H9 (cell line): ENCODE results near the gene UBQLN4. TPM values are rescaled to one million over a fixed set of nuclear protein-coding genes. Genes with fewer than 3 reads are reported as not detected.

Experiments
- DNase-seq: peaks from one replicate; pipeline ENCODE4 v3.0.0-alpha.2; 2017
- H2AFZ ChIP-seq: one replicate; pipeline ENCODE4 v1.6.1; 2013; ENCODE audit warnings: mild to moderate bottlenecking, low read length, control low read depth, moderate library complexity
- H2AK5ac ChIP-seq: 2 replicates; pipeline ENCODE4 v1.6.1; 2013; ENCODE audit warnings: low read length, control low read depth, mixed read lengths; ENCODE audit not compliant: insufficient read length
- H2BK120ac ChIP-seq: one replicate; pipeline ENCODE4 v1.6.1; 2013; ENCODE audit warnings: low read depth, mild to moderate bottlenecking, low read length, control low read depth, inconsistent platforms; ENCODE audit not compliant: poor library complexity, severe bottlenecking
- H2BK12ac ChIP-seq: 2 replicates; pipeline ENCODE4 v1.6.1; 2013; ENCODE audit warnings: low read length, control low read depth, mixed read lengths, low read depth; ENCODE audit not compliant: insufficient read length
- H2BK15ac ChIP-seq: 2 replicates; pipeline ENCODE4 v1.6.1; 2013; ENCODE audit warnings: low read depth, low read length, control low read depth
- H2BK20ac ChIP-seq: one replicate; pipeline ENCODE4 v1.6.1; 2013; ENCODE audit warnings: low read depth, mild to moderate bottlenecking, low read length, control low read depth, inconsistent platforms; ENCODE audit not compliant: poor library complexity, severe bottlenecking
- H2BK5ac ChIP-seq: 2 replicates; pipeline ENCODE4 v1.6.1; 2013; ENCODE audit warnings: low read length, control low read depth, mixed read lengths; ENCODE audit not compliant: insufficient read length
- H3K14ac ChIP-seq: 2 replicates; pipeline ENCODE4 v1.6.1; 2013; ENCODE audit warnings: low read length, control low read depth; ENCODE audit not compliant: insufficient read depth
- H3K18ac ChIP-seq: 2 replicates; pipeline ENCODE4 v1.6.1; 2013; ENCODE audit warnings: low read depth, mild to moderate bottlenecking, mixed read lengths, low read length, control low read depth; ENCODE audit not compliant: insufficient read length
- H3K23ac ChIP-seq: 2 replicates; pipeline ENCODE4 v1.6.1; 2013; ENCODE audit warnings: low read length, control low read depth, mixed read lengths, low read depth; ENCODE audit not compliant: insufficient read length
- H3K23me2 ChIP-seq: 2 replicates; pipeline ENCODE4 v1.6.1; 2013; ENCODE audit warnings: low read depth, mild to moderate bottlenecking, mixed read lengths, low read length, control low read depth; ENCODE audit not compliant: insufficient read length, poor library complexity, severe bottlenecking
- H3K27ac ChIP-seq: 2 replicates; pipeline ENCODE4 v1.5.1; 2013; ENCODE audit warnings: low read length, control low read depth, mixed read lengths, low read depth; ENCODE audit not compliant: insufficient read length
- H3K27me3 ChIP-seq: 2 replicates; pipeline ENCODE4 v1.6.1; 2013; ENCODE audit warnings: low read length, control low read depth, inconsistent platforms; ENCODE audit not compliant: insufficient read depth
- H3K4ac ChIP-seq: 2 replicates; pipeline ENCODE4 v1.6.1; 2013; ENCODE audit warnings: low read depth, mild to moderate bottlenecking, control low read depth, inconsistent platforms, low read length, moderate library complexity
- H3K4me1 ChIP-seq: 2 replicates; pipeline ENCODE4 v1.6.1; 2013; ENCODE audit warnings: low read length, control low read depth, inconsistent platforms; ENCODE audit not compliant: insufficient read depth
- H3K4me2 ChIP-seq: 2 replicates; pipeline ENCODE4 v1.6.1; 2013; ENCODE audit warnings: low read length, control low read depth, mixed read lengths; ENCODE audit not compliant: insufficient read length, insufficient read depth
- H3K56ac ChIP-seq: 2 replicates; pipeline ENCODE4 v1.6.1; 2013; ENCODE audit warnings: low read depth, mild to moderate bottlenecking, mixed read lengths, low read length, control low read depth; ENCODE audit not compliant: insufficient read length
- H3K79me1 ChIP-seq: 2 replicates; pipeline ENCODE4 v1.6.1; 2013; ENCODE audit warnings: low read depth, mild to moderate bottlenecking, moderate library complexity, low read length, control low read depth, inconsistent platforms; ENCODE audit not compliant: insufficient read depth, poor library complexity, severe bottlenecking
- H3K79me2 ChIP-seq: 2 replicates; pipeline ENCODE4 v1.6.1; 2013; ENCODE audit warnings: low read length, control low read depth, inconsistent platforms; ENCODE audit not compliant: insufficient read depth
- H3K9ac ChIP-seq: 2 replicates; pipeline ENCODE4 v1.6.1; 2013; ENCODE audit warnings: low read length, control low read depth, mixed read lengths; ENCODE audit not compliant: insufficient read length; ENCODE audit errors: extremely low read depth
- H3K9me3 ChIP-seq: one replicate; pipeline ENCODE4 v1.6.1; 2013; ENCODE audit warnings: low read depth, low read length, inconsistent platforms; ENCODE audit not compliant: control insufficient read depth
- H3T11ph ChIP-seq: one replicate; pipeline ENCODE4 v1.6.1; 2013; ENCODE audit warnings: mild to moderate bottlenecking, low read length, control low read depth, inconsistent platforms
- H4K20me1 ChIP-seq: one replicate; pipeline ENCODE4 v1.6.1; 2013; ENCODE audit not compliant: control insufficient read depth, insufficient read length, insufficient read depth
- H4K5ac ChIP-seq: 2 replicates; pipeline ENCODE4 v1.6.1; 2013; ENCODE audit warnings: low read depth, mild to moderate bottlenecking, mixed read lengths, low read length, control low read depth; ENCODE audit not compliant: insufficient read length
- H4K8ac ChIP-seq: replicated peaks from 2 replicates; pipeline ENCODE4 v1.6.1; 2013; ENCODE audit warnings: low read length, control low read depth, mixed read lengths, low read depth; ENCODE audit not compliant: insufficient read length
- H4K91ac ChIP-seq: 2 replicates; pipeline ENCODE4 v1.6.1; 2013; ENCODE audit warnings: low read depth, mild to moderate bottlenecking, moderate library complexity, mixed read lengths, low read length, control low read depth; ENCODE audit not compliant: insufficient read length
- H3K27ac Mint-ChIP-seq, 3 experiments: 2 replicates in 2 of 3; 3 replicates in 1 of 3; pipeline ENCODE4 v1.8.0; 2020 to 2021; ENCODE audit warnings: mixed read lengths in 3 of 3, mild to moderate bottlenecking in 1 of 3, moderate library complexity in 1 of 3
- H3K27me3 Mint-ChIP-seq: 2 replicates; pipeline ENCODE4 v1.8.0; 2021; ENCODE audit warnings: low read depth, mild to moderate bottlenecking, moderate library complexity, mixed read lengths
- H3K36me3 Mint-ChIP-seq, 3 experiments: 2 replicates in 2 of 3; 3 replicates in 1 of 3; pipeline ENCODE4 v1.8.0; 2020 to 2021; ENCODE audit warnings: low read depth in 3 of 3, mixed read lengths in 3 of 3; ENCODE audit not compliant: insufficient read depth in 1 of 3
- H3K4me1 Mint-ChIP-seq, 2 experiments: 2 replicates each; pipeline ENCODE4 v1.8.0; 2020; ENCODE audit warnings: mixed read lengths in 2 of 2
- H3K4me3 Mint-ChIP-seq, 2 experiments: 2 replicates in 1 of 2; 3 replicates in 1 of 2; pipeline ENCODE4 v1.8.0; 2020 to 2021; ENCODE audit warnings: mild to moderate bottlenecking in 2 of 2, mixed read lengths in 2 of 2, moderate library complexity in 1 of 2
- H3K9me3 Mint-ChIP-seq, 2 experiments: 2 replicates in 1 of 2; 3 replicates in 1 of 2; pipeline ENCODE4 v1.8.0; 2020; ENCODE audit warnings: mild to moderate bottlenecking in 2 of 2, mixed read lengths in 2 of 2, moderate library complexity in 1 of 2
- CTCF ChIP-seq: fragments of 200-600 bp; sonication (generic); conservative IDR thresholded peaks from 3 replicates; pipeline ENCODE4 v1.8.0; 2021; ENCODE audit warnings: antibody characterized with exemption, mild to moderate bottlenecking
- WGBS: extraction: QIAGEN DNeasy Blood & Tissue Kit; methylation state at CpG from one replicate; pipeline ENCODE4 v1.1.7; 2013; ENCODE audit warnings: missing lambda C conversion rate, low lambda C conversion rate, mixed read lengths; ENCODE audit not compliant: insufficient read length; ENCODE audit errors: extremely low coverage; 5-methylcytosine and 5-hydroxymethylcytosine counted together
- total RNA-seq: library from RNA; stranded (reverse); gene quantifications from 2 replicates; pipeline ENCODE4 v1.2.1, GENCODE V29; 2021

The UBQLN4 gene
- total RNA-seq, 1 experiment from 2014 or later = 49.4 TPM

- Histone ChIP-seq H3K4me1 (no peaks in the 10 kb centered on the region), H3K23ac (no peak overlapping the region), H3K79me2 (no peaks in the 10 kb centered on the region), H3K23me2 (no peaks in the 10 kb centered on the region), H2AFZ (no peak overlapping the region), H3K9ac (no peak overlapping the region), H3K27me3 (no peaks in the 10 kb centered on the region), H2AK5ac (no peak overlapping the region), H4K91ac (no peak overlapping the region), H3K4me2 (no peak overlapping the region), H2BK15ac (no peak overlapping the region), H4K20me1 (no peaks in the 10 kb centered on the region), H4K5ac (no peak overlapping the region), H3K56ac (no peak overlapping the region), H3K14ac (no peak overlapping the region), H2BK20ac (no peak overlapping the region), H3K4ac (no peak overlapping the region), H3K79me1 (no peaks in the 10 kb centered on the region), H2BK12ac (no peak overlapping the region), H2BK120ac (no peak overlapping the region), H4K8ac (no peak overlapping the region), H3K27ac (no peak overlapping the region), H3T11ph (no peak overlapping the region), H3K18ac (no peak overlapping the region), H2BK5ac (no peak overlapping the region), H3K9me3 (no peaks in the 10 kb centered on the region)
- DNase-seq = no peak
- no peaks in the 10 kb centered on the region for H3K27me3 Mint-ChIP-seq
- no peak overlapping the region for H3K4me3 Mint-ChIP-seq
- H3K36me3 Mint-ChIP-seq = peaks cover 22 to 72% (median 65%) of the 10 kb centered on the region in 3 experiments
- H3K27ac Mint-ChIP-seq = peak overlapping the region in 2 of 3 experiments; percentile 7 to 23; a peak in 3 of 7 replicates
- H3K4me1 Mint-ChIP-seq = no peaks in the 10 kb centered on the region
- WGBS = no CpG with 5 or more reads among the region's 4 CpGs
- TF ChIP-seq CTCF = no peak
- H3K9me3 Mint-ChIP-seq = no peaks in the 10 kb centered on the region; a peak in 1 of 5 replicates
Measured at GRCh38 chr1:156045076-156045475, 8.5 kb downstream of the UBQLN4 start.
